Activated T-helper 1 cell treated with Interleukin-2 at 50 U/mL for 16 hours (primary cell): Measurements from ENCODE around the gene KRTAP4-16.
"Not testable (repeated sequence)": the region's sequence is repeated elsewhere in the genome, so short reads cannot be mapped to it uniquely, and the experiment has no call there.

ENCODE experiments used
- DNase-seq: peaks from one replicate; pipeline ENCODE4 v3.0.0-alpha.2; 2020; ENCODE audit warnings: low read depth

Gene KRTAP4-16

GRCh38 chr17:41119696-41120690, 18.0 kb upstream of the KRTAP4-16 start:
- not testable (repeated sequence) for DNase-seq

- no peak for DNase-seq
Measured at GRCh38 chr17:41118721-41119120, 16.7 kb upstream of the KRTAP4-16 start.

- DNase-seq, result not testable (repeated sequence)
Measured at GRCh38 chr17:41117846-41118386, 15.9 kb upstream of the KRTAP4-16 start, which contains the start of gene KRTAP4-11. KRTAP4-11 (minus strand) TSS chr17:41118373; CDS start chr17:41118315, 58 bp downstream.

- DNase-seq, result no peak
Measured at GRCh38 chr17:41116297-41116696, 14.3 kb upstream of the KRTAP4-16 start.

- DNase-seq, result no peak
Measured at GRCh38 chr17:41111151-41111885, 9.3 kb upstream of the KRTAP4-16 start.

DNA sequence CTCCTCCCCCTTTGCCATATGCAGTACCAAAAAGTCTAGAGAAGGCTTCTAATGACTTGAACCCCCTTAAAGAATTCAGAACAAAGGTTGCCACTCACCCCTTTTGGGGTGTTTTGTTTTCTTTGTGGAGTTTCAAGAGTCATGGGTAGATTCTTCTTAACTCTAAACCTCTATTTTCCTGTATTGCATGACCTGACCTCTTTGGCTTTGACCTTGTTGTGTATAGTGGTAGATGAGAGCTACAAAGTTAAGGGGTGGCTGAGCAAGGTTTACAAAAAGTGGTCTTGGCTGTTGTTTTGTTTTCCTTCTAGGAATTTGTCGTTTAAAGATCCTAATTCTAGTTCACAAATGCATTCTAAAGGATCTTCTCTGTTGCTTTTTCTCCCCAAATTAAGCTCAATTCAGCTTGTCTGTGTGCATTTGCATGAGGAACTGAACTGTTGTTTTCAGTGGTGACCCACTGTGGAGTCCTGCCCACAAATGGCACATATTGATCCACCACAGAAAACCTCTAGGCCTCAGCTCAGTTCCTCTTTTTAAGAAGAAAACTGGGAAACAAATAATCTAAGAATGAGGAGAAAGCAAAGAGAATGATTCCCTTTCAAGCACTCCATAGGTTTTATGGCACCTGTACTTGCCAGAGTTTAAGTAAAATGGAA, 6.8 kb upstream of the KRTAP4-16 start:
- DNase-seq, result not testable (repeated sequence)

GRCh38 chr17:41107941-41108450, 6.0 kb upstream of the KRTAP4-16 start:
- no peak for DNase-seq

GRCh38 chr17:41105347-41105746, 3.3 kb upstream of the KRTAP4-16 start, which contains the start of gene KRTAP4-9:
KRTAP4-9 (plus strand) TSS chr17:41105389; CDS start chr17:41105389, 0 bp downstream.
- not testable (repeated sequence) for DNase-seq

DNA sequence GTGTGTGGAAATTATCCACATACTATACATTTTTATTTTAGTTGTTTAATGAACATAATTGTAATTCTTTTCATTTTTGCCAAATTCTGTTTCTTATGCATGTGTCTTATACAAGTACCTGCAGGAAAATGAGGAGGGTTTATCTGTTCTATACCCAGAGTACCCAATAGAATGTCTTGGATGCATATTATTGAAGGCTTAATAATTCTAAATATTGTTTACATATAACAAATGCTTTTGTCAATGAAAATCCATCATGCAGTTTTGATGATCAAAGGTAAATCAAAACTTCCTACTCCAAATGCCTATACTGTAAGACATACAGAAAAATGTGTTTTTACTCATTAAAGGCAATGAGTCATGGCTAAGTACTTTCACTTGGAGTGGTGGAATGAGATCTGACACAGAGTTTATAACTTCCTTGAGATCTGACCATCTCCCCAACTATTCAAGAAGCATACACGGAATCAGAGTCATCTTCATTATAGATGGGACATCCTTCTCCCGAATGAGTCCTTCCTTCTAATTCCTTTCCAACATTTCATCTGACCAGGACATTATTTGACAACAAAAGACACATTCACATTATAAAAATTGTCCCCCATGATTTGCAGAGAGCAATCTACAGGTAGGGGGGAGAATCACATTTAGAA, 2.5 kb upstream of the KRTAP4-16 start:
- DNase-seq, result not testable (repeated sequence)

GRCh38 chr17:41103896-41104295, 1.9 kb upstream of the KRTAP4-16 start:
- DNase-seq, result no peak

DNA sequence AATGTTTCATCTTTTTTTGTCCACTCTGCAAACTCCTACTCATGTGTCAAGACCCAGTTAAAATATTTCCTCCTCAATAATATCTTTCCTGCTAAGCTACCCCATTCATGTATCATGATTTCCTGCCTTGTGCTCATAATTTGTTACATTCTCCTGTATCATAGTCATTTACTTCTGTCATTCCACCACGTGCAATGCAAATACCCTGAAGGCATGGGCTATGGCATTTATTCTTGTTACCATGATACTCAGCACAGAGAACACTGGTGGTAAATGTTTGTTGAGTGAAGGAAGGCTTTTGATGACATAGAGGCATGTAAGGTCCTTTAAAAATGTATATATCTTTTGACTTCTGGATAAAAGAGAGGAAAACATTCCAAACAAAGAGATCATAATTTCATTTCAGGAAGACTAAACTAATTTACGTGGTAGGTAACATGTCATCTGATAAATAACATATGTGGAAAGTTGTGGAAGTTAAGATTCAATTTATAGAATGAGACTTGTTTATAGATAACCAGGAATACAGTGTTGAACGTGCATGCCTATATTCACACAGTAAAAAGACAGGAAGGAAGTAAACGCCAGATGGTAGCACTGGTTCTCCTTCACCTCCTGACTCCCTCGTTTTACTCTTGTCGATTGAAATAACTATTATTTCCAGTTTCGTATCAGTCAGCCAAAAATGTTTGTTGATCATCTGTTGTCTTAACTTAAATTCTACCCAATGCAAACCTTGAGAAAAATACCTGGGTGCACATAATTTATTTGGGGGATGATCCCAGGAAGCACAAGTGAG, 2.1 kb downstream of the KRTAP4-16 start:
- DNase-seq, result not testable (repeated sequence)

- DNase-seq, result no peak
Measured at GRCh38 chr17:41098481-41098880, 3.5 kb downstream of the KRTAP4-16 start.

DNA sequence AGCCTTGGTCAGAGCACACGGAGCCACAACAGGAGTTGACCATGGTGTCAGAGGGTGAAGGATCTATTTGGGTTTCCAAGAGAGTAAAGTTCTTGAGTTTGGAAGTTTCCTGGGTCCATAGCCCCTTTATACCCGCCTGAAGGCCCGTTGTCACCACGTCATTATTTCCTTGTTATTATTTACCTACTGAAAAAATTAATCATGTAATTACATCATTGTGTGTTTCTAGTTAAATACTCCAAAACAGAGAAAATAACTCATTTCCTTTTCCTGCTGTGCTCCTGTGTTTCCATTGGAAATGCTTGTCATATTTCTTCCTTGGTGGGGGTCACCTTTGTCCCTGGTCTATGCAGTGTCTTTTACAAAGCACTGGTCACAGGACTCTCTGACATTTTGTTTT, 4.0 kb downstream of the KRTAP4-16 start, which contains the start of gene KRTAP4-8:
TSS of gene KRTAP4-8 (minus strand) at position 101 of the 400 bp plus-strand sequence. CDS start at position 43, 58 bp downstream.
- no peak for DNase-seq

GRCh38 chr17:41096055-41096454, 6.0 kb downstream of the KRTAP4-16 start:
- DNase-seq, result no peak

- DNase-seq, result not testable (repeated sequence)
Measured at GRCh38 chr17:41088760-41089352, 13.2 kb downstream of the KRTAP4-16 start.

DNA sequence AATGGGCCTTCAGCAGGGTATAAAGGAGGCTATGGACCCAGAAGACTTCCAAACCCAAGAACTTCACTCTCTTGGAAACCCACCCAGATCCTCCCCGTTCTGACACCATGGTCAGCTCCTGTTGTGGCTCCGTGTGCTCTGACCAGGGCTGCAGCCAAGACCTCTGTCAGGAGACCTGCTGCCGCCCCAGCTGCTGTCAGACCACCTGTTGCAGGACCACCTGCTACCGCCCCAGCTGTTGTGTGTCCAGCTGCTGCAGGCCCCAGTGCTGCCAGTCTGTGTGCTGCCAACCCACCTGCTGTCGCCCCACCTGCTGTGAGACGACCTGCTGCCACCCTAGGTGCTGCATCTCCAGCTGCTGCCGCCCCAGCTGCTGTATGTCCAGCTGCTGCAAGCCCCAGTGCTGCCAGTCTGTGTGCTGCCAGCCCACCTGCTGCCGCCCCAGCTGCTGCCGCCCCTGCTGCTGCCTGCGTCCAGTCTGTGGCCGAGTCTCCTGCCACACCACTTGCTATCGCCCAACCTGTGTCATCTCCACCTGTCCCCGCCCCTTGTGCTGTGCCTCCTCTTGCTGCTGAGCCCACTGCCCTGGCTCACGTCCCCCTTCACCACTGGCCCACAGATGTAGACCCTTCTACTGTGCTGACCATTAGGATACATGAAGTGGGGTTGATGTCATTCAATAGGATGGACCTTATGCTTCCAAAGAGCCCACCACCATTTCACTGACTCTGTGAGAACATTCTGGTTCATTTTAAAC, 17.7 kb downstream of the KRTAP4-16 start, which contains the start of gene KRTAP4-7:
TSS of gene KRTAP4-7 (plus strand) at position 51 of the 757 bp plus-strand sequence. CDS start at position 108, 57 bp downstream.
- not testable (repeated sequence) for DNase-seq

GRCh38 chr17:41083427-41083826, 18.6 kb downstream of the KRTAP4-16 start:
- DNase-seq, result not testable (repeated sequence)

DNA sequence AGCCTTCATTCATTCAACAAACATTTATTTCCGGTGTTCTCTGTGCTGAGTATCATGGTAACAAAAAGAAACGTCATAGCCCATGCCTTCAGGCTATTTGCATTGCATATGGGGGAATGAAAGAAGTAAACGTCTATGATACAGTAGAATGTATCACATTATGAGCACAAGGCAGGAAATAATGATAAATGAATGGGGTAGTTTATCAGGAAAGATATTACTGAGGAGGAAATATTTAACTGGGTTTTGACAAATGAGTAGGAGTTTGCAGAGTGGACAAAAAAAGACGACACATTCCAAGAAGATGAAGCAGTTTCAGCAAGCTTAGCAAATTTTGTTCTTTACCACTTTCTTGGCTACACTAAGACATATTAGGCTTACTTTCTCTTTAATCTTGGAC, 19.4 kb downstream of the KRTAP4-16 start:
- DNase-seq, result no peak

- DNase-seq, result no peak
Measured at GRCh38 chr17:41076788-41077187, 25.2 kb downstream of the KRTAP4-16 start.
